Stimulated activated CD8-positive, alpha-beta memory T cell treated with anti-CD3 and anti-CD28 coated beads, Interleukin-15, amount 100 ng/mL, for 48 hours (primary cell): Measurements from ENCODE around the gene RAI14.

Source experiments
- DNase-seq, 2 donors: peaks; one replicate each; pipeline ENCODE4 v3.0.0-alpha.2; 2020; ENCODE audit warnings: low read depth in 2 of 2

Gene RAI14

DNA sequence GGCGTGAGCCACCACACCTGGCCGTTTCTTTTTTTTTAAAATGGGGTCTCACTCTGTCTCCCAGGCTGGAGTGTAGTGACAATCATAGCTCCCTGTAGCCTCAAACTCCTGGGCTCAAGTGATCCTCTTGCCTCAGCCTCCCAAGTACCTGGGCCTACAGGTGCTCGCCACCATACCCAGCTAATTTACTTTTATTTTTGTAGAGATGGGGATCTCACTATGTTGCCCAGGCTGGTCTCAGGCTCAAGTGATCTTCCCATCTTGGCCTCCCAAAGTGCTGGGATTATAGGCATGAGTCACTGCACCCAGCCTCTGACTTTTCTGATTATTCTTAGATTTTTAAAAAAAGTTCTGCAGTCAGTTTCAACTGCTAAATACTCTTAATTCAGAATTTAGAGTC is 21.3 kb downstream of the RAI14 start:
- no peak for DNase-seq

DNA sequence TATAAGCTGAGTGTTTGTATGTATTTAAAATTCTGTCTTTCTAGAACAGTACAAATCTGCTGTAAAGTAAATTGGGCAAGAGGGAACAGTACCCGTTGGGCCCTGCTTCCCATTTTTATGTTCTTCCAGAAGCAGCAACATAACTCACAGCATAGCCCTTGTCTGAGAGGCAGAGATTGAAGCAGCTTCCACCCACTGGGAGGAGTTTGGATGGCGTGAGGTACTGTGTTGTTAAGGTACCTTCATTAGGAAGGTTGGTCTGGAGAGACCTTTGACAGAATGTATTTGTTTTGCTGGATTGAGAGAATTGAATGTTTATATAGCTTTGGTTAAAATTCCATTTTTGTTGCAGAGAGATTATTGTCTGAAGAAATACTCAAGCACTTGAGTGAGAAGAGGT is 24.8 kb downstream of the RAI14 start:
- no peak for DNase-seq

DNA sequence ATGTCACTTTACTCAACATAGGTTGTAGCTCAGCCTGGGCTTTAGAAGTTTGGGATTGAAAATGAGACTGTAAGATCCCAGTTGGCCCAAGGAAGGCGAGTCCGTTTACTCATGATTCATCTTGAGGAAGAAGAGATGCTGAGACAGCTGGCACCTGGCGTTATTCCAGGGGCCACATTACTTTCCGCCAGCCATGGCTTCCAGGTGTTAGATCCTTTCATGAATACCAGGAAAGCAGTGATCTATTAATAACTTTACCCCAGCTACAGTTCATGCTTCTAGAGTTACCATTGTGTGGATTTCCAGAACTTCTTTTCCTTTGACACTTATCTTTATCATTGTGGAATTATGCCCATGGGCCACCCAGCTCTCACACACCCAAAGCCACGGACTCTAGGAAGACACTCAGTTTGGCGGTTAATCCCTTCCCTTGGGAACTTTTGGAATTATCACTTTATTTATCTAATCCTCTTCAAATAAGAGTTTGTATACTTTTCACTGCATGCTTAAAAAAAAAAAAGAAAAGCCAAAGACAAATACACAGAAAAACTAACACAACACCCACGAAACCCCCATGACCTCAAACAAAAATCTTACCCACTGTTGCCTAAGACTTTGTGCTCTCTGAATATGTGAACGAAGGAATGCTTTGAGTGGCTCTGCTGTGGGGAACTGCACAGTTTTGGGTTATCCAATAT is 26.9 kb downstream of the RAI14 start:
- no peak for DNase-seq

DNA sequence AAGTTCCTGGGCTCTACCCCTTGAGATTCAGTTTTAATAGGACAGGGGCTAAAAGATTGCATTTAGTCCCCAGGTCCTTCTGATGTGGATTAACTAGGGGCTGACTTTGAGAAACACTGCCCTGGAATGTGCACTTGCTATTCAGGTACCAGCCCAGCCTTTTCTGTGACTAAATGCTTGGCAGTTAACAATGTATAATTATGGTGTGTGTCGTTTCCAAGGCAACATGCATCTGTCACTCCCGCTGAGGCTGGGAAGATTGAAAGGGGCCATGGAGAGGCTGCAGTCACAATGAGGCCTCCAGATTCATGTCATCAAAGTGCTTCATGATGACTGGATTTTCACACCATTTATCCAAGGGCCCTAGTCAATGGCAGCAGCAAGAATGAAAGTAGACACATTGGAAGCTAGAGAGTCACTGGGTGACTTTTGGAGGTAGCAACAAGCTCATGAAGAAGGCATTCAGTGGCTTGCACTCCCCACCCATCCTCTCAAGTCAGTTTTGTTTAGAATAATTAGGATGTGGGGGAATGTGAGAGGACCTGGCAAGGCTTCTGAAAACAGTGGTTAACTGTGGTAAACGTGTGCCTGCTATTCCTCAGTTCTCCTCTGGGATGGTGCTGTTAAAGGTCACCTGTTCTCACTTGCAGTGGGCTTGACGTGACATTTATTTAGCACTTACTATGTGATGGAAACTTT is 28.3 kb downstream of the RAI14 start:
- DNase-seq = no peak

DNA sequence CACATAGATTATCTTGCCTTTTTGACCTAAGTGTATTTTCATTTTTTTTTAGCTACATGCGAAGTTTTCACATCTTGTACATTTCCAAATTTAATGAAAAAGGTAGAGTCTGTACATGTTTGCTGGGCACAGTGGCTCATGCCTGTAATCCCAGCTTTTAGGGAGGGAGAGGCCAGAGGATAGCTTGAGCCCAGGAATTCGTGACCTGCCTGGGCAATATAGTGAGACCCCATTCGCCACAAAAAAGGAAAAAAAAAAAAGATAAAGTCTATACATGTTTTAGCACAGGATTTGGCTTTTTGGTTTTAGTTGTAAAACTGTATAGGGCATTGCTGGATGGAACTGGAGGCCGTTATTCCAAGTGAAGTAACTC is 28.8 kb downstream of the RAI14 start:
- no peak for DNase-seq

DNA sequence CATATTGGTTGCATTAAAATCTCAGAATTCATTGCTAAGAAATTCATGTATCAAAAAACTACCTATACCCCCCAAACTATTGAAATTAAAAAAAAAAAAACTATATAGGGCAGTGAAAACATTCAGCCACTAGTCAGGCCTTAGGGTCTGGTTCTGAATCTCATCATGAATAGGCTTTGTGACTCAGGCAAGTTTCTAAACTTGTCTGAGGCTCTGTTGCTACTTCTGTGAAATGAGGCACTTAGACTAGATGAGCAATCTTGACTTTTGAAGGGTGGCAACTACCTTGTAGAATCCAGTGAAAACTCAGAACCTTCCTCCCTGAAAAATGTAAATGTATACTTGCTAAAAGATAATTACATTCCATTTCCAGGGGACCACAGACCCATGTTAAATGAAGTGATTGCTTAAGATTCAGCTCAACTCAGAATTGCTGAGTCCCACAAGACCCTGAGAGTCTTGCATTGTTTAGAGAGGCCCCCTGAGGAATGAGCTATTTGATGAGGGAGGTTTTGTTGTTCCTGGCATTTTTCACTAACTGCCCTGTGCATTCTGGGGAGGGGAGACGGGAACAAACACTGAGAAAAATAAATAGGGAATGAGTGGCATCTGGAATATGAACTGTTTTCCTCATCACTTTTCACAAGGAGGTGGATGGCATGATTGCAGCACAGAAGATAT is 29.5 kb downstream of the RAI14 start:
- no peak for DNase-seq

DNA sequence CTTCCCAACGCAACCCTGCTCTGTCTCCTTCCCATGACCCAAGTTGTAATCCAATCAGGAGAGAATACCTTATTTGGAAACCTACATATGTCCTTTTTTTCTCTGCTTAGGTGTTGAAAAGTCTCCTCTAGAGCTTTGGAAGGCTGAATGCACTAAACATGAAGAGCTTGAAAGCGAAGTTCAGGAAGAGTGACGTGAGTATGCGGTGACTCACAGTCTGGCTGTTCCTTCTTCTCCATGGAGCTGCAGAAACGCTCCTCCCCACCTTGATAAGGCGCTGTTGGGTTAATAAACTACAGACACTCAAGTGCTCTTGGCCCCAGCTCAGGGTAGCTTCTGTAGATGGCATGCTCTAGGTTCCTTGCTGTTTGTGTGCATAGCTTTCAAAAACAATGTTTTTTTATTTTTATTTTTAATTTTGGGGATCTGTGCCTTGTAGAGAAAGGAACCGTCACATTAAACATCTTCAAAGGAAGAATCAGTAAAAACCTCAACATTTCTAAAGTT is 30.7 kb downstream of the RAI14 start:
- no peak for DNase-seq

DNA sequence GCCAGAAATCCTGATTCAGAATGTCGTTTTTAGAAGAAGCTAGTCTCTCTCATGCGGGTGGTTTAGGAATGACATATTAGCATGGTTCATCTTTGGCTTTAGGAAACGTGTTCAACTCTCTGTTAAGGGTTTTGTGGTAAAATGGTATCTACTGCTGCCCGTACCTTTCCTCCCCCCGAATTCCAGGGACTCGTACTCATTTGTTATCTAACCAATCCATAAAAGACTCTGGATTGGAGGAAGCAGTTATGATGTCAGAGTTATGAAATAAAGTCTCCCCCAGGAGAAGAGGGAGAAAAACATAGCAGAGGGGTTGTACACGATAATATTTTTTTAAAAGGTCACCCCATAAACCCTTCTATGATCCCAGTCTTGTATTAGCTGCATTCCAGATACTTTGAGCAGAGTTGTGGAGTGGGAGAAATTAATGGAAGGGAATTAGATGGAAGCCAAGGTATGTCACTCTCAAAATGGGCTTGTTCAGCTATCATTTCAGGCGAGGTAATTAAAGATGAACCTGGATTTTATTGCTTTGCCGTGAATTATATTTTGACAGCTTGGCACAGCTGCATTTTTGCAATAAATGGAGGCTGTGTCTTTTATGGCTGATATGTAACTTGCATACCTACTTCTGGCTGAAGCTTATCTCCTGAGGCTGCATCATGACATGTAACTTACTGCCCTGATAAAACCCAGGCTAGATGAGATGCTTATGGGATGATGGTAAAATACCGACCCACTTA is 31.3 kb downstream of the RAI14 start:
- no peak for DNase-seq

DNA sequence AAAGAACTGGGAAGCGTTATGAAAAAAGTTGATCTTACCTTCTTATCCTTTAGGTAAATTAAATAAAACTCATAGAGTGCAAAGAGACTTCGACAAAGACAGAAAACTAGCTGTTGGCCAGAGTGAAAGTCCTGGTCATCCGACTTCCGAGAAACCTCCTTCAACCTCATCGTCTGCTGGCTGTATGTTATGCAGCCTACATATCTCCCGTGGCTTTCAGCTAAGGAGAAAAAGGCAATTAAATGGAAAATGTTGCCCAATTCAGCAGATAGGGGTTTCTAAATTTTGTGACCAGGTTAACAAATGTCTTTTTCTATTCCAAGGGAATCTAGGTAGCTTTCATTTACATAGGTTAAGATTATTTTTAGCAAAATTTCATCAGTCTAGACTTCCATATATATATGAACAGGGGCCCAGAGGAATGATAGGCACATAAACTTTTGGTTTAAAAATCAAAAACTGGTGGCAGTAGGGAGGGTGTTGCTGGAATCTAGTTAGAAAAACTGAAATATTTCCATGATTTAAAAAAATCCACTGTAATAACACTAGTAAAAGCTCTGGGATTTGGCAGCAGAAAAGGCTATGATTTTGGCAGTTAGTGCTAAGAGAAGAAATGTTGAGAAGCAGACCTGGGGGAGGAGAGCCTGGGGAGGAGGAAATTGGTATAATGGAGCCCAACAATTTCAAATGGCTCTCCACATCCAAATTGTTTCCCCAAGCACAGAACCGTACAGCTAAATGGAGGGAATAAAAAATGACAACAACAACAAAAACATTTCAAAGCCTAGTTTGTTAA is 32.1 kb downstream of the RAI14 start:
- no peak for DNase-seq

DNA sequence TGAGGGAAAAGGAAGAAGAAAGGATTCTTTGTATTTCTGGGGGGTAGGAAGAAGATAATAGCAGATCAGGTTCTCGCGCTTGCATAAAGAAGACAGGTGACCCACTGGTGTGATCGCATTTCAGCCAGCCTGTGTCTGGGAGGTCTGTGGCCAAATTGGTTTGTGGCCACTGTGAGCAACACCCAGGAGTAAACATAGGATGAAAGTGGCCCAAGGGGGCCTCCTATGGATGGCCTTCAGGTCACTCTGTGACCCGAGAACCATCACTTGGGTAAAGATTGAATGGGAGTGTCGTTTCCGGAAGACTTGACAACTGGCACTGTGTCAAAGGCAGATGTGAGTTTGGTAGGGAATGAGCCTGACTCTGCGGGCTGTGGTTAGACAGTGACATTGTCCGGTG is 34.2 kb downstream of the RAI14 start:
- DNase-seq = no peak

DNA sequence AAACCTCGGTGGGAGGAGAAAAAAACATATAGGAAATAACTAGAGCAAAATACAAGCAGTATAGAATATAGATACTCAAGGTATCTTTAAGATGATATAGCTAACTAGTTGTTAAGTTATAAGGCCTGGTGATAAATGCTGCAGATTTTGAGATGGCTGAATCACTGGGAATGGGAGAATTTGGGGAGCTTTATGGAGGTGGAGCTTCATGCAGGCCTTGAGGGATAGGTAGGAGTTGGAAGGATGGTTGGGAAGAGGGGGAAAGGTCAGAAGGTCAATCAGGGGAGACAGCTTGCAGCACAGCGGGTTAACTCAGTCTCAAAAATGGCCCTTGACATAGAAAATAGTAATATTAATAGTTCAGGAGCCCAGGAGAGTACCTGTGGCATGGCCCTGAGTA is 34.8 kb downstream of the RAI14 start:
- no peak for DNase-seq

DNA sequence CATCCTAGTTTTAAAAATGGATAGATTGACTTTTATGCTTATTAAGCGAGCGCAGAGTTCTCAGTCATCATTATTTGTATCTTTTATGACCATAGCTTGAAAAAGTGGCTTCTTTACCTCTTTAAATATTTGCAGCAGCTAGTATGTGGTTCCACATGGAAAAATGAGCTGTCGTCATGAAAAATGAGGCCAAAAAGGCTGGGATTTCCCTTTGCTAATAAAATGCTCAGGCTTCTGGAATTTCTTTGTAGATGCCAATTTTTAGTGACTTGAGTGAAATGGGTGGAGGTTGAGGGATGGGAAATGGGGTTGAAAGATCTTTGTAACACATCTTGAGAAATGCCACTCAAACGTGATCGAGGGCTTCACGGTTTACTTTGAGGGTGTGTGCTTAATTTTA is 35.2 kb downstream of the RAI14 start:
- DNase-seq = no peak

DNA sequence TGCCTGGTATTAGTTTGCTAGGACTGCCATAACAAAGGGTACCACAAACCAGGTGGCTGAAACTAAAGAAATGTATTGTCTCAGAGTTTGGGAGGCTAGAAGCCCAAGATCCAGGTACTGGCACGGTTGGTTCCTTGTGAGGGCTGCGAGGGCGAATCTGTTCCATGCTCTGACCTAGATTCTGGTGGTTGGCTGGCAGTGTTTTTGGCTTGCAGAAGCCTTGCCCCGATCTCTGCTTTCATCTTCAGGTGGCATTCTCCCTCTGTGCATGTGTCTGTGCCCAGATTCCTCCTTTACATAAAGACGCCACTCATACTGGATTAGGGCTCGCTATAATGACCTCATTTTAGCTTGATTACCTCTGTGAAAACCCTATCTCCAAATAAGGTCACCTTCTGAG is 36.7 kb downstream of the RAI14 start:
- DNase-seq = no peak

DNA sequence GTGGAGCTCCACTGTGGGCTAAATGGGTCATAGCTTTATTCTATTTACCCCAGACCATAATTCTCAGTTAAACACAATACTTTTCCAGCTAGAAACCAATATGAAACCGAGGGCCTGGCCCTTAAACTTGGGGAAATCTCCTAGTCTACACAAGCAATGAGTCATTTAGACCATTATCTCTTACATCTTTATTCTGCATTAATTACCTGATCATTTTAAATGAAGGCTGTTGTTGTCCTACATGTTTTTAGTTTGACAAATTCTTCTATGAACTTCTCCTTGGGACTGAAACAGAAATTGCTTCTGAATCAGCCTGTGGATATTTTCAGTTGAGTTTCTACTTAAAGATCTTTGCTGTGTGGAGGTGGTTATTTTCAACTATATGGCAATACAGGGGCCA is 37.9 kb downstream of the RAI14 start:
- no peak for DNase-seq

DNA sequence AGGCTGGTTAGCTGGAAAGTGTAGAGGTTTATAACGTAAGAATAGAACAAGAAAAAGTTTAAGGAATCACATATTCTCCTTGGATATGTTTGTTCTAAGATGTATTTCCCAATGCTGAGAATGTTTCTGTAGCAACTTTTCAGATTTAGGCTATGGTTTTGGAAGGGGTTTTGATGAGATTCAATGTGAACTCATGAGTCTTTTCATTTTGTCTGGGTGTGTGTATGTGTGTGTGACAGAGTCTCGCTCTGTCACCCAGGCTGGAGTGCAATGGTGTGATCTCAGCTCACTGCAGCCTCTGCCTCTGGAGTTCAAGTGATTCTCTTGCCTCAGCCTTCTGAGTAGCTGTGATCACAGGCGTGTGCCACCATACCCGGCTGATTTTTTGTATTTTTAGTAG is 38.6 kb downstream of the RAI14 start:
- no peak for DNase-seq

DNA sequence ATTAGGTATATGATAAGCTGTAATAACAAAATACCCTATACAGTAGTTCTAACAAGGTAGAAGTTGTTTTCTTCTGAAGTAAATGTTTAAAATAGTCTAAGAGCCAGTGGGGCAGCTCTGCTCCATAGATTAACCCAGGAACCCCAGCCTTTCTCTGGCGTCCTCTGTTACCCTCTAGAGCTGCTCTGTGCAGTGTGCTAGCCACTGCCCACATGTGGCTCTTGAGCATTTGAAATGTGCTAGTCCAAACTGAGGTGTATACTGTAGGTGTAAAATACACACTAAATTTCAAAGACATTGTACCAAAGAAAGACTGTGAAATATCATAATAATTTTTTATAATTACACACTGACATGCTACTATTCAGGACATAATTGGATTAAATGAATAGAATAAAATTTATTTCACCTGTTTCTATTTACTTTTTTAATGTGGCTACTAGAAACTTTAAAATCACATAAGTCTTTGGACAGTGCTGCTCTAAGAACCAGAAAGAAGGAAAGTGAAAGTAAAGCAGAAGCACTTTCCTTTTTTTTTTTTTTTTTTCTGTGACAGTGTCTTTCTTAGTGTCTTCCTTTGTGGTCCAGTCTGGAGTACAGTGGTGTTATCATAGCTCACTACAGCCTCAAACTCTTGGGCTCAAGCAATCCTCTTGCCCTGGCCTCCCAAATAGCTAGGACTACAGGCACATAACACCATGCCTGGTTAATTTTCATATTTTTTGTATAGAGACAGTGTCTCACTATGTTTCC is 39.3 kb downstream of the RAI14 start:
- no peak for DNase-seq

DNA sequence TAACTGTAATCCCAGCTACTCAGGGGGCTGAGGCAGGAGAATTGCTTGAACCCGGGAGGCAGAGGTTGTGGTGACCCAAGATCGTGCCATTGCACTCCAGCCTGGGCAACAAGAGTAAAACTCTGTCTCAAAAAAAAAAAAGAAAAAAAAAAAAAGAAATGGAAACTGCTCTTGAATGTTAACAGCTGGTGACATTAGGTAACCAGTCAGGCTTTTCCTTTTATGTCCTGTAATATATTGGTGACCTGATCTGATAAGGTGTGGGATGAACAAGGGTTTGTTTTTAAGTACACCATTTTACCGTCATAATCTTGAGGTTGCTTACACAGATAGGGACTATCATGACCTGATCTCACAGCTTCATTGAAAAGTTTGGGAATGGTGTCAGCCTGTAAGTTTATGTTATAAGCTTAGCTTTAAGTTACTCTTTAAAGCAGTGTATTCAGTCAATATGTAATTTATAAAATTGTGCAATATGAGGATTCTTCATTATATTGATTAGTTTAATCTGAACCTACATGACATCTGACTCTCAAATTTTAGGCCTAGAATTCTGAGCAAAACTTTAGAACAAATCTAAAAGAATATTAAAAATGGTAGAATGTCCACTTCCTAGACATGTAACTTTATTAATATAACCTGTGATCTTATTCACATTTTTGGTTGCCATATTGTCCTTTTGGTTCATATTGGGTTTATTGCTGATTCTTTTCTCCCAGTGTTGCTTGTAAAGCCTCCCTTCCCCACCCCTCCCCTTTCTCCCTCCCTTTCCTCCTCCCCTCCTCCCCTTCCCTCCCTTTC is 41.4 kb downstream of the RAI14 start:
- DNase-seq = no peak

DNA sequence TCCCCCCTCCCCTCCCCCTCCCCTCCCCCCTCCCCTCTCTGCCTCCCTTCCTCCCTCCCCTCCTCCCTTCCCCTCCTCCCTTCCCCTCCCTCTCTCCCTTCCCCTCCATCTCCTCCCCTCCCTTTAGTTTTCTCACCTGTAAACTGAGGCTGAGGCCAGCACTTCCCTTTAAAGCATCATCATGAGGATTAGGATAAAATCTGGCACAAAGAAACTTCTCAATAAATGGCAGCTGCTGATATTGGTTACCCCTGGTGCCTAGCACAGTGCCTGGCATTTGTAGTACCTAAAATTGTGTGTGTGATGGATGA is 41.9 kb downstream of the RAI14 start:
- no peak for DNase-seq

DNA sequence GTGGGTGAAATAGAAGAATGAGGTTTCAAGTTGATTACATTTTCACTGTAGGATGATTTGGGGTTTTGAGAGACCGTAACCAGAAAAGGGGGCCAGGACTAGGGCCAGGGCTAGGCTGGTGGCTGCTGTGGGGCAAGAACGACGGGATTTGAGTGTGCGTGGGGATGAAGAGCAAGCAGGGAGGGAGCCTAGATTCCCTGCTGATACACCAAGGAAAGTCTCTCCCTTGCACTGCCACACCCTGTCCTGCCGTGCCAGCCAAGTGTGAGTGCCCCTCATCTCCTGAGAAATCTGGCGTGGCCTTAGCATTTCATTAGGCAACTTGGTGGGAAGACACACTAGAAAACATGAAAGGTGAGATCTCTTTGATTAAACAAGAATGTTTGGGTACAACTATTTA is 42.6 kb downstream of the RAI14 start:
- DNase-seq = no peak
